H1 (cell line): ENCODE data around the gene ARPC4. TPM values are rescaled to one million over a fixed set of nuclear protein-coding genes. Genes with fewer than 3 reads are reported as not detected.

Experiments
- ASH2L ChIP-seq: fragments of 200-600, 300-600 bp; sonication (generic); IDR thresholded peaks from one replicate; pipeline ENCODE4 v1.7.1; 2017; ENCODE audit warnings: low read length
- CBX5 ChIP-seq: fragments of 300-800, 300-1000 bp; sonication (generic); IDR thresholded peaks from 2 replicates; pipeline ENCODE4 v1.7.1; 2016; ENCODE audit warnings: antibody characterized with exemption, low read length, low read depth
- CBX8 ChIP-seq: fragments of 300-800, 300-1000 bp; sonication (generic); IDR thresholded peaks from 2 replicates; pipeline ENCODE4 v1.7.1; 2016; ENCODE audit warnings: low read depth, low read length, borderline replicate concordance
- CEBPB ChIP-seq: IDR thresholded peaks from 2 replicates; pipeline ENCODE4 v1.6.1; 2012; ENCODE audit warnings: low read depth, low read length
- CHD1 ChIP-seq: IDR thresholded peaks from 2 replicates; pipeline ENCODE4 v1.6.1; 2012; ENCODE audit warnings: low read depth, low read length, improper control_type of control experiment
- FOSL1 ChIP-seq: IDR thresholded peaks from 2 replicates; pipeline ENCODE4 v1.6.1; 2011; ENCODE audit warnings: mild to moderate bottlenecking, low read depth, low read length, moderate library complexity; ENCODE audit not compliant: insufficient read depth
- GTF2F1 ChIP-seq: IDR thresholded peaks from 2 replicates; pipeline ENCODE4 v1.6.1; 2012; ENCODE audit warnings: low read depth, low read length, improper control_type of control experiment, borderline replicate concordance
- JUND ChIP-seq: IDR thresholded peaks from 2 replicates; pipeline ENCODE4 v1.6.1; 2011; ENCODE audit warnings: mild to moderate bottlenecking, improper control_type of control experiment, low read length
- NANOG ChIP-seq: IDR thresholded peaks from 2 replicates; pipeline ENCODE4 v1.6.1; 2011; ENCODE audit warnings: low read length, low read depth, mild to moderate bottlenecking, inconsistent platforms; ENCODE audit not compliant: insufficient read depth, poor library complexity, severe bottlenecking
- POLR2AphosphoS5 ChIP-seq: IDR thresholded peaks from 2 replicates; pipeline ENCODE4 v1.6.1; 2011; ENCODE audit warnings: low read depth, low read length
- RAD21 ChIP-seq, 2 experiments: IDR thresholded peaks in 1 of 2; conservative IDR thresholded peaks in 1 of 2; 2 replicates each; pipeline ENCODE4 v1.6.1; 2011; ENCODE audit warnings: low read depth in 2 of 2, low read length in 2 of 2, improper control_type of control experiment in 1 of 2, inconsistent platforms in 1 of 2, mild to moderate bottlenecking in 1 of 2, moderate library complexity in 1 of 2
- SIN3A ChIP-seq, 2 experiments: IDR thresholded peaks in 1 of 2; conservative IDR thresholded peaks in 1 of 2; 2 replicates each; pipeline ENCODE4 v1.6.1; 2011 to 2012; ENCODE audit warnings: low read length in 2 of 2, improper control_type of control experiment in 1 of 2, low read depth in 1 of 2, mild to moderate bottlenecking in 1 of 2
- SRF ChIP-seq: IDR thresholded peaks from 2 replicates; pipeline ENCODE4 v1.6.1; 2011; ENCODE audit warnings: mild to moderate bottlenecking, low read depth, low read length, moderate library complexity
- TAF7 ChIP-seq: optimal IDR thresholded peaks from 2 replicates; pipeline ENCODE3; 2011; ENCODE audit warnings: low read depth, mild to moderate bottlenecking, inconsistent platforms, low read length, moderate library complexity, borderline replicate concordance
- polyA plus RNA-seq, 7 experiments: library from polyadenylated mRNA; depleted of rRNA in 3 of 7; stranded (reverse) in 5 of 7; unstranded in 2 of 7; fragments of >200 nt in 5 of 7; fragments of 200-250 nt in 2 of 7; gene quantifications; 1 replicate in 5 of 7; 2 replicates in 1 of 7; 4 replicates in 1 of 7; pipeline versions ENCODE4 v1.2.1 to v1.2.3, GENCODE V29; 2011 to 2013; ENCODE audit warnings: missing spikeins in 2 of 7, mixed read lengths in 2 of 7
- total RNA-seq: library from RNA; stranded (reverse); fragmentation: NEBNext Ultra II Directional; extraction: Animal tissue kit (Norgen Biotek cat#: 25700); gene quantifications from 2 replicates; pipeline ENCODE4 v1.2.1, GENCODE V29; 2021
- TF ChIP-seq, protein P1 (sequence below): IDR thresholded peaks from 2 replicates; pipeline ENCODE4 v1.6.1; 2012; ENCODE audit warnings: inconsistent platforms

Gene ARPC4
- total and polyA plus RNA-seq, 2 of the 8 experiments (the other 6 are each of a cell fraction or from before 2014, with no cell fraction given), result 138 to 154 TPM

GRCh38 chr3:9769426-9770275, 23.2 kb upstream of the ARPC4 start, which contains the start of gene CAMK1 (continued):
- TF ChIP-seq, protein P1, sequence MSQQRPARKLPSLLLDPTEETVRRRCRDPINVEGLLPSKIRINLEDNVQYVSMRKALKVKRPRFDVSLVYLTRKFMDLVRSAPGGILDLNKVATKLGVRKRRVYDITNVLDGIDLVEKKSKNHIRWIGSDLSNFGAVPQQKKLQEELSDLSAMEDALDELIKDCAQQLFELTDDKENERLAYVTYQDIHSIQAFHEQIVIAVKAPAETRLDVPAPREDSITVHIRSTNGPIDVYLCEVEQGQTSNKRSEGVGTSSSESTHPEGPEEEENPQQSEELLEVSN, result no peak
- TF ChIP-seq CEBPB (no peak), SIN3A (conservative IDR thresholded peaks at IDR 0.05 in 1 of 2, IDR thresholded peaks at IDR 0.05 in 1 of 2; ENCODE audit: low read depth in 1 of 2, low read length in 2 of 2) (no peak), FOSL1 (no peak), GTF2F1 (no peak), JUND (no peak), NANOG (no peak), POLR2AphosphoS5 (no peak; the same call in 1 of the 2 replicates), CHD1 (no peak), CBX8 (no peak), RAD21 (IDR thresholded peaks at IDR 0.05 in 1 of 2, conservative IDR thresholded peaks at IDR 0.05 in 1 of 2; ENCODE audit: low read depth in 2 of 2, low read length in 2 of 2) (no peak), ASH2L (peak; percentile 67), TAF7 (peak; percentile 2), SRF (no peak), CBX5 (no peak)
